Measurements from ENCODE around the gene SMYD4. TPM values are rescaled to one million over a fixed set of nuclear protein-coding genes. Genes with fewer than 3 reads are reported as not detected.
"Not testable (repeated sequence)": the region's sequence is repeated elsewhere in the genome, so short reads cannot be mapped to it uniquely, and the experiment has no call there.

SMYD4 gene
- total RNA-seq, 1 donor from 2014 or later, result 4.6 TPM

DNA sequence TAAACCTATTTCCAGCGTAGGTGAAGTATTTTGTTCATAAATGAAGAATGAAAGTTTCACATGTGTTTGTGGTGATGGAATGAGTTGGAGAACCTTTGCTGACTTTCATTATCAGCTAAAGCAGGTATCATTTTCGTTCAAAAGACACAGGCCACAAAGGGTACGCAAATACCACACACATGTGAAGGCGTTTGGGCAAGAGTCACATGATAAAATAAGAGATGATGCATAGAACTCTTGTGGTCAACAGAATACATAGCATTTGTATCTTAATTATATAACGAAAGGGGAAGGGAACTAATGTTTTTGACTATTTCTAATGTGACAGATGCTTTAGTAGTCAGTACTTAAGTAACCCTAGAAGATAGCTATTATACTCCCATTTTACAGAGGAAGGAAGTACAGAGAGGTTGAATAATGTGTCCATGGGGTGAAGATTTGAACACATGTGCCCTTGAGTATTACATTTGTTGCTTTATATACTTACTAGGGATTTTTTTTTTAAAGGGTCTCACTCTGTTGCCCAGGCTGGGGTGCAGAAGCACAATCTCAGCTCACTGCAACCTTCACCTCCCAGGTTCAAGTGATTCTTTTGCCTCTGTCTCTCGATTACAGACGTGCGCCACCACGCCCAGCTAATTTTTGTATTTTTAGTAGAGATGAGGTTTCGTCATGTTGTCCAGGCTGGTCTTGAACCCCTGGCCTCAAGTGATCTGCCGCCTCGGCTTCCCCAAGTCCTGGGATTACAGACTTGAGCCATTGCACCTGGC is 4.9 kb upstream of the SMYD4 start:
- TF ChIP-seq, protein P1, sequence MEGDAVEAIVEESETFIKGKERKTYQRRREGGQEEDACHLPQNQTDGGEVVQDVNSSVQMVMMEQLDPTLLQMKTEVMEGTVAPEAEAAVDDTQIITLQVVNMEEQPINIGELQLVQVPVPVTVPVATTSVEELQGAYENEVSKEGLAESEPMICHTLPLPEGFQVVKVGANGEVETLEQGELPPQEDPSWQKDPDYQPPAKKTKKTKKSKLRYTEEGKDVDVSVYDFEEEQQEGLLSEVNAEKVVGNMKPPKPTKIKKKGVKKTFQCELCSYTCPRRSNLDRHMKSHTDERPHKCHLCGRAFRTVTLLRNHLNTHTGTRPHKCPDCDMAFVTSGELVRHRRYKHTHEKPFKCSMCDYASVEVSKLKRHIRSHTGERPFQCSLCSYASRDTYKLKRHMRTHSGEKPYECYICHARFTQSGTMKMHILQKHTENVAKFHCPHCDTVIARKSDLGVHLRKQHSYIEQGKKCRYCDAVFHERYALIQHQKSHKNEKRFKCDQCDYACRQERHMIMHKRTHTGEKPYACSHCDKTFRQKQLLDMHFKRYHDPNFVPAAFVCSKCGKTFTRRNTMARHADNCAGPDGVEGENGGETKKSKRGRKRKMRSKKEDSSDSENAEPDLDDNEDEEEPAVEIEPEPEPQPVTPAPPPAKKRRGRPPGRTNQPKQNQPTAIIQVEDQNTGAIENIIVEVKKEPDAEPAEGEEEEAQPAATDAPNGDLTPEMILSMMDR (conservative IDR thresholded peaks at IDR 0.05; ENCODE audit: low read depth, low read length), result no peak
- H3K4me3 ChIP-seq (ENCODE audit: low read depth, low read length), result no peak overlapping the region
- no peak for DNase-seq (ENCODE audit: low read depth)

DNA sequence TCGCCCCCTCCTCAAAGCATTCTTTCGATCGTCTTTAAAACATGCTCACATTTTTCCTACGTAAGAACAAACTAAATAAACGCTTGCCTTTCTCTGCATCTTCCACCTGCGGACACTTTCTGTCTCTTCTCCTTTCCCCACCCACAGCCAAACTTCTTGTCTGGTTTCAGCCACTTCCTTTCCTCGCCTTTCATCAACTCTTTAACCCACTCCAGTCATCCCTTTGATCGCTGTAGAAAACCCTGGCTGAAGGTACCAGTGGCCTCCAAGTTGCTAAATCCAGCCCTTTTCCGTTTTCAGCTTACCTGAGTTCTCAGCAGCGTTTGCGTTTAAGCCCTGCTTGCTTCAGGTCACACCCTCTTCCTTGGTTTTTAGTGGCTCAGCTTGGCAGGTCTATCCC is 586 bp upstream of the SMYD4 start:
- peak overlapping the region; percentile 66 for H3K4me3 ChIP-seq (ENCODE audit: low read depth, low read length)
- TF ChIP-seq, protein P1 (conservative IDR thresholded peaks at IDR 0.05; ENCODE audit: low read depth, low read length), result no peak
- DNase-seq (ENCODE audit: low read depth), result no peak

DNA sequence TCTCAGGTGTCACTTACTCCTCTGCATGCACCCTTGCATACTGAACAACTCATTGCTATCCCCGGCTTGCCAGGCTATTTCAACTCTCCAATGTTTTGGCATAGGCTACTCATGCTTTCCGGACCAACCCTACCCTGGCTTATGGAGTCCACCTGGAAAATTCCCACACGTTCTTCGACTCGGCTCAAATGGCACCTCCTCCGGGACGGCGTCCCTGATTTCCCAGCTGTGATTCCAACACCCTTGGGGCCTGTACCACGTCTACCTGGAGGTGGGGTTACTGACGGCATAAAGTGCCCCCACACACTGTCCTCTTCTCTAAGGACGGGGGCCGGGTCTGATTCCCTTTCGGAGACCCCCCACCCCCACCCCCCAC is 498 bp downstream of the SMYD4 start:
- TF ChIP-seq, protein P1 (conservative IDR thresholded peaks at IDR 0.05; ENCODE audit: low read depth, low read length), result no peak
- H3K4me3 ChIP-seq (ENCODE audit: low read depth, low read length), result peak overlapping the region; percentile 66
- DNase-seq (ENCODE audit: low read depth), result no peak

DNA sequence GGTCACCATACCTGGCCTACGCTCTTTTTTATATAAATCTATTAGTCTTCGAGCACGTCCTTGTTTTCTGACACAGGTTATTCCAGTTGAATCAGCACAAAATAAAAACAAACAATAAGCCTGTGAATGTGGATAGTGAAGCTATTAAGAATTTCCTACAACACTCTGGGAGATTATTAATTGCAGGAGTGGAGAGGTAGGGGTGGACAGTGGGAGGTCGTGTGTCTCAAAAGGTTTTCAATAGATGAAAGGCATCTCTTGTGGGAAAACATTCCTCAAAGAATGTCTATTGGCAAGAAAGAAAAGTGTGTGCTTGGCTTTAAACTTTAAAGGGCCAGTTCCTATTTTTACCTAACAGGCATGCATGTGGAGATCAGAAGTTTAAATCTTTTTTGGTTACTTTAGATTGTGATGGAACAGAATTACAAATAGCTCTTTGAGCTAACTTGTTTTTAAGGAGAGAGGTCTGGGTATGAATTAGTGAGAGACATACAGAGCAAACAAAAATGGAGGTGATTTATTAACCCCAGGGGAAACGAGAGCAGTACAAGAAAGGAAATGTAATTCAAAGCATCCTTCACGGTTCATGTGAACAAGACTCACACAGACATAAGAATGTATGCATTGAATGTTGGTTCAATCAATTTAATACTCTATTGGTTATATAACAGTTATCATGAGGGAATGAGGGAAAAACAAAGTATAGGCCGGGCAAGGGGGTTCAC is 9.0 kb downstream of the SMYD4 start:
- H3K4me3 ChIP-seq (ENCODE audit: low read depth, low read length), result no peak overlapping the region
- TF ChIP-seq, protein P1 (conservative IDR thresholded peaks at IDR 0.05; ENCODE audit: low read depth, low read length), result no peak
- no peak for DNase-seq (ENCODE audit: low read depth)

DNA sequence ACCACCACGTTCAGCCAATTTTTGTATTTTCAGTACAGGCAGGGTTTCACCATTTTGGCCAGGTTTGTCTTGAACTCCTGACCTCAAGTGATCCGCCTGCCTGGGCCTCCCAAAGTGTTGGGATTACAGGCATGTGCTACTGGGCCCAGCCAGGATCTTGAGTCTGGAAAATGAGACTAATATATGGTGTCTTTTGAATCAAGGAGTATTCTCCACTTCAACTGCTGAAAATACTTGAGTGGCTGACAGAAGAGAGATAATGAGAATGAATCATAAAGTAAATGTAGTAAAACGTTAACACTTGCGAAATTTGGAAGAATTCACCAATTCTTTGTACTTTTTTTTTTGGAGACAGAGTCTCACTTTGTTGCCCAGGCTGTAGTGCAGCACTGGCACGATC is 16.6 kb downstream of the SMYD4 start:
- DNase-seq (ENCODE audit: low read depth), result no peak
- TF ChIP-seq, protein P1 (conservative IDR thresholded peaks at IDR 0.05; ENCODE audit: low read depth, low read length), result no peak
- H3K4me3 ChIP-seq (ENCODE audit: low read depth, low read length), result no peak overlapping the region

DNA sequence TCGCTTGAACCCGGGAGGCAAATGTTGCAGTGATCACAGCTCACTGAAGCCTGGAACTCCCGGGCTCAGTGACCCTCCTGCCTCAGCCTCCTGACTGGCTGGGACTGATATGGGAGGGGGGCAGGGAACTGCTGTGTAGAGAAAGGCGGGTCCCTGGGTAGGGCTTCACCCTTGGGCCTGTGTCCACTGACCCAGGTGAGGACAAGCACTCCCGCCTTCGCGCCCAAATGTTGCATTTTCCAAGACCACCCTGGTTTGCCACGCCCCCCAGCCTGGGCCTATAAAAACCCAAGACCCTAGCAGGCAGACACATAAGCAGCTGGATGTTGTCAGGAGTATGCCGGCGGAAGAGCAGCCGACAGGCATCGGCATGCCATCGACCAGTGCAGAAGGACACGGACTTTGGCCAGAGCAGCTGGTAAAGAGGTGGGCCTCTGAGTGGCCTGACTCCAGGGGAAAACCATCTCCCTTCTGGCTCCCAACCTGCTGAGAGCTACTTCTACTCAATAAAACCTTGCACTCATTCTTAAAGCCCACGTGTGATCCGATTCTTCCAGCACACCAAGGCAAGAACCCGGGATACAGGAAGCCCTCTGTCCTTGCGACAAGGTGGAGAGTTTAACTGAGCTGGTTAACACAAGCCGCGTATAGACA is 19.1 kb downstream of the SMYD4 start:
- TF ChIP-seq, protein P1 (conservative IDR thresholded peaks at IDR 0.05; ENCODE audit: low read depth, low read length), result no peak
- H3K4me3 ChIP-seq (ENCODE audit: low read depth, low read length), result no peak overlapping the region
- DNase-seq (ENCODE audit: low read depth), result no peak

DNA sequence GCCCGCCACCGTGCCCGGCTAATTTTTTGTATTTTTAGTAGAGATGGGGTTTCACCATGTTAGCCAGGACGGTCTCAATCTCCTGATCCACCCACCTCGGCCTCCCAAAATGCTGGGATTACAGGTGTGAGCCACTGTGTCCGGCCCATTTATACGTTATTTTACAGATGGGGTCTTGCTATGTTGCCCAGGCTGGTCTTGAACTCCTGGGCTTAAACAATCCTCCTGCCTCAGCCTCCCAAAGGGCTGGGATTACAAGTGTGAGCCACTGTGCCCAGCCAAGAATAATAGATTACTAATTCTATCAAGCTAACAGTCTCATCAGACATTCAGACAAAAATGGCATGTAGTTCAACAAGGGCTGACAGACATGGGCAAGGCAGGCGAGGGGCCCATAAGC is 19.9 kb downstream of the SMYD4 start:
- DNase-seq (ENCODE audit: low read depth); H3K4me3 ChIP-seq (ENCODE audit: low read depth, low read length): not testable (repeated sequence)
